Mucosa of rectum (tissue), 2 donors: ENCODE data around the gene TBL1XR1.
"Not testable (repeated sequence)": the region's sequence is repeated elsewhere in the genome, so short reads cannot be mapped to it uniquely, and the experiment has no call there.

Experiments used
- H3K27ac ChIP-seq, 2 donors: one replicate each; pipeline ENCODE4 v1.7.0; 2013; ENCODE audit warnings: inconsistent platforms in 2 of 2, low read depth in 2 of 2, low read length in 2 of 2
- H3K27me3 ChIP-seq, 2 donors: one replicate each; pipeline ENCODE4 v1.7.0; 2013; ENCODE audit warnings: low read length in 2 of 2; ENCODE audit not compliant: control insufficient read depth in 2 of 2, insufficient read depth in 2 of 2
- H3K36me3 ChIP-seq, 2 donors: one replicate each; pipeline ENCODE4 v1.7.0; 2013; ENCODE audit warnings: low read length in 2 of 2; ENCODE audit not compliant: control insufficient read depth in 2 of 2, insufficient read depth in 2 of 2
- H3K4me1 ChIP-seq, 2 donors: one replicate each; pipeline ENCODE4 v1.7.0; 2013; ENCODE audit warnings: low read length in 2 of 2, mild to moderate bottlenecking in 1 of 2; ENCODE audit not compliant: control insufficient read depth in 2 of 2, insufficient read depth in 2 of 2
- H3K4me3 ChIP-seq, 2 donors: one replicate each; pipeline ENCODE4 v1.7.0; 2013; ENCODE audit warnings: low read length in 2 of 2
- H3K9ac ChIP-seq, 2 donors: one replicate each; pipeline ENCODE4 v1.7.0; 2013; ENCODE audit warnings: low read length in 2 of 2, low read depth in 1 of 2, mild to moderate bottlenecking in 1 of 2
- H3K9me3 ChIP-seq, 2 donors: one replicate each; pipeline ENCODE4 v1.7.0; 2013; ENCODE audit warnings: low read length in 2 of 2; ENCODE audit not compliant: control insufficient read depth in 2 of 2
- donor health status: healthy.
- donor health status: Normal muscosa, but diverticular disease.

The TBL1XR1 gene

DNA sequence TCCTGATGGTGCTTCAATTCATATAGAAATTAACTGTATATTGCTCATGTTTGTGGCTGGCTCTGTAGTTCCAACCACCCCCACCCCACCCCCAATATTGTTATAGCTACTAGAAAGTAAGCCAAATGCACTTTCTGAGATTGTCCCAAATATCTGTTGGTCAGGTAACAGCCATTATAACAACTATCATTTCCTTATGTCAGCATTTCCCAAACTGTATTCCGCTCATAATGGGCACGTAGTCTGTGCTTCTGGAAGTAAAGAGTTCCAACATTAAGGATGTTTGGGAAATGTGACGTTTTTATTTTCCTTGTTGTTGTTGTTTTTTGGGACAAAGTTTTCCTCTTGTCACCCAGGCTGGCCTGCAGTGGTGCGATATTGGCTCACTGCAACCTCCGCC is 12.2 kb upstream of the TBL1XR1 start:
- Histone ChIP-seq H3K27ac (peak overlapping the region in 1 of 2 donors; percentile 54), H3K9ac (no peak overlapping the region), H3K4me3 (no peak overlapping the region), H3K36me3 (no peaks in the 10 kb centered on the region), H3K27me3 (no peaks in the 10 kb centered on the region), H3K9me3 (no peaks in the 10 kb centered on the region), H3K4me1 (peaks cover 26 to 45% of the 10 kb centered on the region in 2 donors)

DNA sequence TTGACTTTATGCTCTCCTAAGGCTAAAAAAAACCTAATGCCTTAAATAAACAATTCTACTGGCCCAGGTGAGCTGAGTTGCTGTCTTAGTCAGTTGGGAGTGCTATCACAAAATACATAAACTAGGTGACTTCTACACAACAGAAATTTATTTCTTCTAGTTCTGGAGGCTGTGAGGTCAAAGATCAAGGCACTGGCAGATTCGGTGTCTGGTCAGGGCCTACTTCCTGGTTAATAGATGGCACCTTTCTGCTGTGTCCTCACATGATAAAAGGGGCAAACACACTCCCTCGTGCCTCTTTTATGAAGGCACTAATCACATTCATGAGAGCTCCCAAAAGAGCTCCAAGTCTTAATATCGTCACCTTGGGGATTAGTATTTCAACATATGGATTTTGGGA is 11.5 kb upstream of the TBL1XR1 start:
- Histone ChIP-seq H3K4me3 (no peak overlapping the region), H3K36me3 (no peaks in the 10 kb centered on the region), H3K27me3 (no peaks in the 10 kb centered on the region), H3K9me3 (no peaks in the 10 kb centered on the region), H3K27ac (peak overlapping the region; percentile 23 to 54), H3K4me1 (peaks cover 24 to 39% of the 10 kb centered on the region in 2 donors), H3K9ac (no peak overlapping the region)

- H3K27me3 ChIP-seq, result no peaks in the 10 kb centered on the region
- H3K36me3 ChIP-seq, result no peaks in the 10 kb centered on the region
- no peak overlapping the region for H3K4me3 ChIP-seq
- H3K4me1 ChIP-seq, result peaks cover 19 to 34% of the 10 kb centered on the region in 2 donors
- no peaks in the 10 kb centered on the region for H3K9me3 ChIP-seq
- peak overlapping the region; percentile 23 to 54 for H3K27ac ChIP-seq
- H3K9ac ChIP-seq, result no peak overlapping the region
These were observed 10.9 kb upstream of the TBL1XR1 start for GRCh38 chr3:177208223-177208622.

GRCh38 chr3:177206936-177207335 is 9.7 kb upstream of the TBL1XR1 start:
- H3K9ac ChIP-seq, result no peak overlapping the region
- no peaks in the 10 kb centered on the region for H3K9me3 ChIP-seq
- peaks cover 8 to 26% of the 10 kb centered on the region in 2 donors for H3K4me1 ChIP-seq
- H3K4me3 ChIP-seq, result no peak overlapping the region
- H3K27ac ChIP-seq, result no peak overlapping the region
- no peaks in the 10 kb centered on the region for H3K27me3 ChIP-seq
- no peaks in the 10 kb centered on the region for H3K36me3 ChIP-seq

GRCh38 chr3:177203689-177204395 is 6.6 kb upstream of the TBL1XR1 start:
- Histone ChIP-seq H3K9ac (no peak overlapping the region), H3K36me3 (no peaks in the 10 kb centered on the region), H3K4me3 (no peak overlapping the region), H3K4me1 (peaks cover 14 to 27% of the 10 kb centered on the region in 2 donors), H3K27me3 (no peaks in the 10 kb centered on the region), H3K27ac (no peak overlapping the region), H3K9me3 (no peaks in the 10 kb centered on the region)

GRCh38 chr3:177203016-177203415 is 5.7 kb upstream of the TBL1XR1 start:
- not testable (repeated sequence) for H3K36me3 ChIP-seq, H3K9me3 ChIP-seq, H3K4me3 ChIP-seq, H3K9ac ChIP-seq, H3K27me3 ChIP-seq, H3K27ac ChIP-seq
- peaks cover 17 to 30% of the 10 kb centered on the region in 2 donors for H3K4me1 ChIP-seq

- Histone ChIP-seq H3K9me3 (no peaks in the 10 kb centered on the region), H3K4me3 (no peak overlapping the region), H3K9ac (peak overlapping the region in 1 of 2 donors; percentile 1), H3K36me3 (no peaks in the 10 kb centered on the region), H3K4me1 (peaks cover 18 to 31% of the 10 kb centered on the region in 2 donors), H3K27me3 (no peaks in the 10 kb centered on the region), H3K27ac (peak overlapping the region; percentile 30 to 41)
These were observed 4.6 kb upstream of the TBL1XR1 start for GRCh38 chr3:177201700-177202397.

DNA sequence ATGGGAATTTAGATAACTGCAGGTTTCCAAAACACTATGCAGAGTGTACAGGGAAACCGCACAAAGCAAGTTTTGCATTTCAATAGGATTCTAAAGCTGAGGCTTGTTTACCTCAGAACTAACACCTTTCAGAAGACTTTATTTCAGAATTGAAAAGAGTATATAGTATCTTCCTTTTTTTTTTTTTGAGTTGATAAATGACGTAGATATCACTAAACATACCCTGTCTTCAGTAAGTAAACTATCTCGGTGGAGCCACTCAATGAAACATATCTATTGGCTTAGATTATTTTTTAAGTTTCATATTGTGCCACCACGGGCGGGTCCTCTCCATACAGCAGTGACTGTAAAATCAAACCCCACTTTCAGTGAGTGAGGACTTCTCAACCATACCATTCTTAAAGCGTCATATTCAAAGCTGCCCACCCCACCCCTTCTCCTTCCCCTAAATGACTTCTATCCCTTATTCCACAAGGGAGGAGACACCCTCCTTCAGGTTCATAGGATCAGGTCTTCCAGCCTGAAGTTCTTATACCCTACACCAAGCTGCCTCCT is 2.0 kb upstream of the TBL1XR1 start:
- no peaks in the 10 kb centered on the region for H3K36me3 ChIP-seq
- H3K27ac ChIP-seq, result peak overlapping the region; percentile 98 to 99
- no peaks in the 10 kb centered on the region for H3K9me3 ChIP-seq
- H3K9ac ChIP-seq, result peak overlapping the region; percentile 38 to 86
- peaks cover 22 to 40% of the 10 kb centered on the region in 2 donors for H3K4me1 ChIP-seq
- H3K4me3 ChIP-seq, result peak overlapping the region in 1 of 2 donors; percentile 76
- no peaks in the 10 kb centered on the region for H3K27me3 ChIP-seq

- peak overlapping the region; percentile 76 to 82 for H3K4me3 ChIP-seq
- H3K9ac ChIP-seq, result peak overlapping the region; percentile 68 to 86
- no peaks in the 10 kb centered on the region for H3K9me3 ChIP-seq
- H3K27me3 ChIP-seq, result no peaks in the 10 kb centered on the region
- H3K36me3 ChIP-seq, result no peaks in the 10 kb centered on the region
- peak overlapping the region; percentile 98 to 99 for H3K27ac ChIP-seq
- H3K4me1 ChIP-seq, result peaks cover 26 to 45% of the 10 kb centered on the region in 2 donors
These were observed 612 bp upstream of the TBL1XR1 start for GRCh38 chr3:177197727-177198460.
